Fibroblast of skin of scalp (primary cell): ENCODE results near the gene GJB3.
"Not testable (repeated sequence)": the region's sequence is repeated elsewhere in the genome, so short reads cannot be mapped to it uniquely, and the experiment has no call there.

Source experiments
- DNase-seq: peaks from one replicate; pipeline ENCODE4 v3.0.0-alpha.2; 2013

The GJB3 gene

GRCh38 chr1:34786521-34787325 lies 5.7 kb downstream of the GJB3 start:
- DNase-seq = peak; percentile 68

DNA sequence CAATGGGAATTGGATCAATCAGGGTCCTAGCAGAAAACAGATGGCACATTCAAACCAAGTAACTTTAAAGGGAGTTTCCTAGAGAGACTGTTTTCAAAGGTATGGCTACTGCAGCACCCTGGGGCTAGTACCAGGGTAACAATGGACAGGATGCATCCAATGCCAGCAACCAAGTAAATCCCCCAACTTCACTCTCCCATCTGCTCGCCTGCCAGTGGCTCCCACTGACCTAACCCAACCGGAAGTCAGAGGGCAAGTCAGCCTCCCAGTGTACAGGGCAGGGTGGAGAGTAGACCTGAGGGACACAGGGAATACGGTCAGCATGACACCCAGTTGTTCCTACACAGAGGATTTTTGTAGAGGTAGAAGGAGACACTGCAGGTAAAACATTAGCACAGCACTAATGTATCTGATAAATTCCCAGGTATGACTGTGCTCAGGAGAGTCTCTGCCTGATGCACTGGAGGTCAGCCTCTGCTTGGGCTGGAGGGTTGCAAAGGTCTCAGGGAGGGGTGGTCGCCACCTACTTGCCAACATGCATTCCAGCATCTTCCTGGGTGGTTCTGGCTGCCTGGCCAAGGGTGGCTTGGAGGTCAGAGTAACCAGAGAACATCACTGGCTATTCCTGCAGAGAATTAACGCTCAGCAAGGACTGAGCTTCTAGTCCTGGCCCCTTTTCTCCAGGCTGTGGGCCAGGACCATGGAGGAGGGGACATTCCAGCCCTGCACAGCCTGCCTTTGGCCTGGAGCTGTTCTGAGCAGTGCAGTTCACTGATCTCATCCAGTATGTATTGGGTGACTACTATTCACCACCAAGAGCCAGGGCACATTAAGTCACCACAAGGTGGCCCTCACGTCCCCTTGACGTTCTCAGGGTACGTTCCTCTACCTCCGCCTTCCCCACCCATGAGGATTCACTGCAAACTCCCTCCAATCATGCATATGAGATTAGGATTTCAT lies 6.7 kb downstream of the GJB3 start:
- DNase-seq = peak; percentile 12

DNA sequence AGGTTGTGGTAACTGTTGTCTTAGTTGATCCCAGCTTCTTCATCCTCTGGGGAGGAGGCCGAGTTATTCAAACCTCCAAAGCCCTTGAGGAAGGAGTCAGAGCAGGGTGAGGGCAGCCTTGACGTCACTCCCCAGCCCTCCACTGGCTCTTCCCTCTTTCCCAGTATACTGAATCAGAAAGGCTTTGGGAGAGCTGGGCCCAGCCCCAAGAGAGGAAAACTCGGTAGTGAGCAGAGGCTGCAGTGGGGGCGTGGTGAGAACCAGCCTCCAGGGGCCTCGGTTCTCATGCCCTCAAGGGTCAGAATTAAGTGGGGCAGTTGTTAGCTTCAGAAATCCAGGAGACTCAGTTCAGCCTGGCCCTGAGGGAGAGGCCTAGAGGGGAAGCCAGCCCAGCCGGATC lies 10.0 kb downstream of the GJB3 start:
- DNase-seq = no peak

DNA sequence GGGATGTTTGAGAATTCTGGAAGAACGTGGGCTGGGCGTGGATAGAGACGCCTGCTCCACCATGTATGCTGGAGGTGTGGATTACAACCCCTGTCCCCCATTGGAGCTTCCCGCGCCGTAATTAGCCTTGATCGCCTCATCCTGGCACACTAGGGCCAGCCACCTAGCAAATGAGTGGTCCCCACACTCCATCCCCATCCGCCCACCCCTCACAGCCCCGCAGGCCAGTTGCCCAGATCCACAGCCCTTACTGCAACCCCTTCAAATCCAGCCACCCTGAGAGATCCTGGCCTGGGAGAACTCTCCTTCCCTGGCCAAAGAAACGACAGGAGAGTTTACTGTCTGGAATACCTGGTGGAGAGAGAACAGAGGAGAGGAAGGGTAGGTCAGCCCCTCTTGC lies 11.4 kb downstream of the GJB3 start:
- no peak for DNase-seq

- no peak for DNase-seq
Measured at GRCh38 chr1:34792868-34793727, 12.1 kb downstream of the GJB3 start, which contains the start of gene GJA4. TSS of gene GJA4 (plus strand) at chr1:34792999. CDS start at chr1:34794214, 1,215 bp downstream.

GRCh38 chr1:34794001-34794789 lies 13.2 kb downstream of the GJB3 start:
- DNase-seq = no peak

DNA sequence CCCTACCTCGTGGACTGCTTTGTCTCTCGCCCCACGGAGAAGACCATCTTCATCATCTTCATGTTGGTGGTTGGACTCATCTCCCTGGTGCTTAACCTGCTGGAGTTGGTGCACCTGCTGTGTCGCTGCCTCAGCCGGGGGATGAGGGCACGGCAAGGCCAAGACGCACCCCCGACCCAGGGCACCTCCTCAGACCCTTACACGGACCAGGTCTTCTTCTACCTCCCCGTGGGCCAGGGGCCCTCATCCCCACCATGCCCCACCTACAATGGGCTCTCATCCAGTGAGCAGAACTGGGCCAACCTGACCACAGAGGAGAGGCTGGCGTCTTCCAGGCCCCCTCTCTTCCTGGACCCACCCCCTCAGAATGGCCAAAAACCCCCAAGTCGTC lies 13.8 kb downstream of the GJB3 start:
- DNase-seq = no peak

DNA sequence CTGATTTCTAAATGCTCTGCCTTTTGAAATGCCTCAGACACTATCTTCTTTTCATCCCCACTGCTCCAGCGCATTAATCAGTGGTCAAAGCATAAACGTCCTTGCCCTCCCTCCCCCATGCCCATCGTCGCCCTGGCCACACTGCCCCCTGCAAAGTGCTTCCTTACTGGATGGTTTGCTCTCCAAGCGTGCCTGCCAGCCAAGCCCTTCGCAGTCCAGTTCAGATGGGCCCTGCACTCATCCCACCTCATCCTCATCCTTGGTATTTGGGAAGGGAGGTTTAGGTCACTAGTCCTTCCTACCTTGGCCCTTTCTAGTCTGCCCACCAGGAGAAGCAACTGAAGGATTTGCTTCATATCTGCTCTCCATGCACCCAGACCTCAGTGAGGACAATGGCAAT lies 14.9 kb downstream of the GJB3 start:
- DNase-seq = no peak

DNA sequence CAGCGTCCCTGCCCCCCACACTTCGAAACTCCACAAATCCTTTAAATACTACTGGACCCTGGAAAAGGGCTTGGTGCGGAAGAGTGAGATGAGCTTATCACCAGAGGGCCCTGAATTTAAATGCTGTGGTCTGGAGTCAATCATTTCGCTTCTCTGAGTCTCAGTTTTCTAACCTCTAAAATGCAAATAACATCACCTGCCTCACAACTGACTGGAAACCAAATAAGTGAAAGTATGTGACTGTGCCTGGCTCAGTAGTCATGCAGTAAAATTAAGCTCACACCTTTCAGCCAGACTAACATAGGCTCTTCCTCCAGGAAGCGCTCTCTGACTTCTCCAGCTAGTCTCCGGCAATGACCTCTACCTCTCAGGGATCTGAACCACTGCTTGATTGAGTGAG lies 16.0 kb downstream of the GJB3 start:
- DNase-seq = no peak

- no peak for DNase-seq
Measured at GRCh38 chr1:34800214-34800613, 19.2 kb downstream of the GJB3 start.

GRCh38 chr1:34803770-34804169 lies 22.8 kb downstream of the GJB3 start:
- no peak for DNase-seq

- DNase-seq = peak; percentile 15
Measured at GRCh38 chr1:34806396-34806795, 25.4 kb downstream of the GJB3 start.

DNA sequence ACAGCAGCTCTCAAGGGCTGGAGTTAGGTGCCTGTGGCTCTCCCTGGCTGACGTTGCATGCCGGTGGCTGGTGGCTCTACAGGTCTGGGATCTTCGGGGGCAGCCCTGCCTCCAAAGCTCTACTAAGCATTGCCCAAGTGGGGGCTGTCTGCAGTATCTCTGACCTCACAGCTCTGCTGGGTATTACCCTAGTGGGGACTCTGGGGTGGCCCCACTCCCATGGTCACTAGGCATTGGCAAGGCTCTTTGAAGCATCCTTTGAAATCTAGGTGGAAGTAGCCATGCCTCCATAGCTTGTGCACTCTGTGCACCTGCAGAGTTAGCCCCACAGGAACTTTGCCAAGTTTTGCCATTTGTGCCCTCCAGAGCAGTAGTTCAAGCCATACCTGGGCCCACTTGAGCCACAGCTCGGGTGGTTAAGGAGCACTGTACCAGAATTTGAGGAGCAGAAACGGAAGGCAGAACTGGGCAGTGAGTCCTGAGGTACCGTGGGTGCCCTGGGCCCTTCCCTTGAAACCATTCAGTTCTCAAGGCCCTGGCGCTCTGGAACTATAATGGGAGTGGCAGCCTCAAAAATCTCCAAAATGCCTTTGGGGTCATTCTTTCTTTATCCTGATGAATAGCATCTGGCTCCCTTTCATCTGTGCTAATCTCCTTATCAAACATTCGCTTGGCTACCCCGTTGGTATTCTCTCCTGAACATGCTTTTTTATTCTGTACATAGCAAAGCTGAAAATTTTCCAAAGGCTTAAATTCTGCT lies 27.2 kb downstream of the GJB3 start:
- DNase-seq = no peak

GRCh38 chr1:34810781-34811180 lies 29.8 kb downstream of the GJB3 start:
- DNase-seq = not testable (repeated sequence)

GRCh38 chr1:34816332-34816731 lies 35.3 kb downstream of the GJB3 start:
- no peak for DNase-seq

DNA sequence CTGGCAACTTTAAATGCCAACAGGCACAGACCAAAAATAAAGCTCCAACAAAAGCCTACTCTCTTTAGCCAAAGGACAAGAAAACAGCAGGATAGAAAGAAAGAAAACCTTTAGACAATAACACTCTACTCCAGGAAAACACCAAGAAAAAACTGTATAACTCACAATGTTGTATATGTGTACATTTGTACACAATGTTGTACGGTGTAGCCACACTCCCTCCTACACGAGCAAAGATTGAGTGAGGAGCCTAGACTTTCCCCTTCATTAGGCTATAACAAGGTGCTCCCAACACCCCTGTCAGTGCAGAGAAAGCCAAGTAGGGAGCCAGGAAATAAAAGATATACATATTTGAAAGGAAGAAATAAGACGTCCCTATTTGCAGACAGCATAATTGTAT lies 35.8 kb downstream of the GJB3 start:
- no peak for DNase-seq

GRCh38 chr1:34818862-34819261 lies 37.8 kb downstream of the GJB3 start:
- DNase-seq = not testable (repeated sequence)

GRCh38 chr1:34822202-34822601 lies 41.2 kb downstream of the GJB3 start:
- DNase-seq = no peak

- no peak for DNase-seq
Measured at GRCh38 chr1:34824817-34825454, 43.9 kb downstream of the GJB3 start.

GRCh38 chr1:34825455-34826091 lies 44.6 kb downstream of the GJB3 start:
- DNase-seq = no peak
